GM21825 (cell line): ENCODE measurements around the gene ZBTB2.
"Not testable (repeated sequence)": the region's sequence is repeated elsewhere in the genome, so short reads cannot be mapped to it uniquely, and the experiment has no call there.

Experiments used
- ATAC-seq: cut with Tn5 transposase; IDR thresholded peaks from one replicate; pipeline ENCODE4 v1.9.1; 2021; ENCODE audit warnings: mild to moderate bottlenecking, moderate library complexity; ENCODE audit not compliant: unreplicated experiment

The ZBTB2 gene

DNA sequence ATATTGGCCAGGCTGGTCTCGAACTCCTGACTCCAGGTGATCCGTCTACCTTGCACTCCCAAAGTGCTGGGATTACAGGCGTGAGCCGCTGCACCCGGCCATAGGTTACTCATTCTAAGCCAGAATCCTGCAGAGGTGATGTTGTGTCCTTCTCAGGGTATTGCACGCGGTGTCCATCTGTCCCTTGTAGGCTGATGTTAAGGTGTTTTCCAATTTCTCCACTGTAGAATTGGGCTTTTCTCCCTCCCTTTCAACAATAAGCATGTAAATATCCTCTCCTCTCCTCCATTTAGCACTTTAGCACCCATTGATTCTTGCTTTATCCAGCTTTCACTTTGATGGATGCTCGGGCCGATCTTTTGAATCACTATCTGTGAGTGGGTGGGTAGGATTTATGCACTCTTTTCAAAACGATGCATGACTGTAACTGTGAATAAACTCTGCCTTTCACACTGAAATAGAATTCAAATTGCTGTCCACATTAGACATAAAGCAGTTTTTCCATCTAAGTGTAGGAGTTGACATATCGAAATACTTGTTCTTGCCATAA lies 52.6 kb downstream of the ZBTB2 start:
- no peak for ATAC-seq

DNA sequence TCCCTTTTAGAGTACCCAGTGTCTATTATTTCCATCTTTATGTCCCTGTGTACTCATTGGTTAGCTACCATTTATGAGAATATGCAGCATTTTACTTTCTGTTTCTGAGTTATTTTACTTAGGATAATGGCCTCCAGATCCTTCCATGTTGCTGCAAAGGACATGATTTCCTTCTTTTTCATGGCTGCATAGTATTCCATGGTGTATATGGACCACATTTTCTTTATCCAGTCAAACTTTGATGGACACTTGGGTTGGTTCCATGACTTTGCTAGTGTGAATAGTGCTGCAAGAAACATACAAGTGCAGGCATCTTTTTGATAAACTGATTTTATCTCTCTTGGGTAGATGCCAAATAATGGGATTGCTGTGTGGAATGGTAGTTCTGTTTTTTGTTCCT lies 55.4 kb downstream of the ZBTB2 start:
- no peak for ATAC-seq

DNA sequence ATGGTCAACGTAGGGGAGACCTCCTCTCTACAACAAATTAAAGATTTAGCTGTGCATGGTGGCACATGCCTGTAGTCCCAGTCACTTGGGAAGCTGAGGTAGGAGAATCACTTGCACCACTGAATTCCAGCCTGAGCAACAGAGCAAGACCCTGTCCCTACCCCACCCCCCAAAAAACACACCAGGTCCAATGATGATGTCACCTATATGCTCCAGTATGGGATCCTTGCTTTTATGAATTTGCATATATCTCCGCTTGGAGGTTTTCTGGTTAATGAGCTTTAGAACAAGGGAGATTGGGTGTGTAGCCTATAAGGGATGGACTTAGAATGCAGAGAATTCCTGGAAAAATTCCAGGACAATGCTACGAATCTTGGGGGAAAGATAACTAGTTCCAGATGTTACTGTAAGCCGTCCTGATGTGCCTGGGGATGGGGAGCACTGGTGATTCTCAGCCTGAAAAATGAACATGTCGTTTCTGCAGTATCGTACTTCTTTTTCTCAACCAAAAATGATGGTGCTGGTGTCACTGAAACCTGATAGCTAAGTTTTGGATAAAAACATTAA lies 61.1 kb downstream of the ZBTB2 start:
- ATAC-seq, result no peak

DNA sequence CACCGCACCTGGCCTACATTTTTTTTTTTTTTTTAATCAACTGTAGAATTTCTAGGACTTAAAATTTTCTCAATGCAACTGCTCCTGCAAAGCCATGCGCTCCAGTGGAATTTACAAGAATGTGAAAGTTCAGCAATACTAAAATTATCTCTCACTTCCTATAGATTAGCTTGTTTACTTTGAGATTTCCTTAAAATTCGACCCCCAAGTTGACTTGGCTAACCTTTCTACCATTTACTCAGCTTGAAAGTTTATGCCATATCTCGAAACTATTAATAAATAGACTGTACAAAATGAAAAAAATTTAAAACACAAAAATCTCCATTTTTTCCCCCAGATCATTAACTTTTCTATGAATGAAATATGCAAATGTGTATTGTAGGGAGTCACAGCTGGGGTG lies 64.3 kb downstream of the ZBTB2 start:
- ATAC-seq, result no peak

DNA sequence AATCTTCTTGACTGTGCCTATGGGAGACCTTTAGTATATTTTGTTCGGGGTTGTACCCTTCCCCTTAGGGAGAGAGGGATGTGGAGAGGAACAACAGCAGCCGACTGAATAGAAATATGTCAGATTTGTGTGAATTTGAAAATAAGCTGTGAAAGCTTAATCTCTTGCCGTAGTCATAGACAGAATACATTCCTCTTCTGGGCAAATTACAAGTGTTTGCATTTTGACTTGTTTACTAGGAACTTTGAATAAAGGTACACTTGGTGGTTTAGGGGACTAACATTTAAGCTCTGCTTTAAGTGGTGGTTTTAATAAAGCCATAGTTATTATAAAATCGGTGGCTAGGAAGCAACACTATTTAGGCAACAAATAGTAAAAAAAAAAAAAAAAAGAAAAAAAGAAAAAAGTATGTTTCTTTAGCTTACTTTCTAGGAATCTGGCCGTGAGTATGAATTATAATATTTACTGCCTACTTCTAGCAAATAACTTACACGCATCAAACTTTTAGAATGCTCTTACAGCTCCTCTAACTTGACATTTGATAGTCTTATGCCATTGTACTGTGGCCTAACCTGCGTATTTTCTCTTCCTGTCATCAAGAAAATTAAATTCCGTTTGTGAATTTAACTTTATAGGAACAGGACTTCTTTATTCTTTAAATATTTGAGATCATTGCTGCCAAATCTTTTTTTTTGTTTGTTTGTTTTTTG lies 65.1 kb downstream of the ZBTB2 start:
- no peak for ATAC-seq

- no peak for ATAC-seq
Measured at GRCh38 chr6:151325075-151326050, 66.0 kb downstream of the ZBTB2 start.

- no peak for ATAC-seq
Measured at GRCh38 chr6:151324488-151324825, 66.9 kb downstream of the ZBTB2 start.

DNA sequence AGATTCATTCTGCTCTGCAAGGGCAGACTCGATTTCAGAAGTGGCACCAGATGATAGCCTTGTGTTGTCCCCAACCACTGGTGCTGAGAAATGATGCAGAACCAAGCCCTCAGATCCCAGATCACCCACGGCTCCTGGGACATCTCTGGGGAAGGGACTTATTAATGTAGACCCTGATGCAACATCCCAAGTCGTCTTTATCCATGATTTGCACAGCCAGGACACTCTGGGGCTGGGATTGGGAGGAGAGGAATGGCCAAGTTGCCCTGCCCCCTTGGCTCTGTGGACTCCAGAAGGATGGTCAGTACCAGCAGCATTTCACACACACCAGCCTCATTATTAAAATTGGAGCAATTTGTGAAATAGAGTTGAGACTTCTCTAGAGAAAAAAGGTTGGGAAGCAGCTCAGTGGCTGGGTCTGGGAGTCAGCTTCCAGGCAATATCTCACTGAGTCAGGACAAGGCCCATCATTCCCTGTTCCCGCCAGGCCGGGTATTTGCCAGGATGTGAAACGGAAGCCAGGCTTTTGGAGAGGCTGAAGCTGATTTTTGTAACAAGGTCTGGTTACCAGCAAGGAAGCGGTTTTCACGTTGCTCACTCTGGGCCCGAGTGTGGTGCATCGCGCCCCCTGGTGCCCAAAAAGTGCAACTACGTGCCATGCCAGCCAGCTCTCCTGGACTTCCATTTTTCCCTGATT lies 67.4 kb downstream of the ZBTB2 start:
- ATAC-seq, result no peak

GRCh38 chr6:151322570-151322969 lies 68.8 kb downstream of the ZBTB2 start:
- ATAC-seq, result no peak

DNA sequence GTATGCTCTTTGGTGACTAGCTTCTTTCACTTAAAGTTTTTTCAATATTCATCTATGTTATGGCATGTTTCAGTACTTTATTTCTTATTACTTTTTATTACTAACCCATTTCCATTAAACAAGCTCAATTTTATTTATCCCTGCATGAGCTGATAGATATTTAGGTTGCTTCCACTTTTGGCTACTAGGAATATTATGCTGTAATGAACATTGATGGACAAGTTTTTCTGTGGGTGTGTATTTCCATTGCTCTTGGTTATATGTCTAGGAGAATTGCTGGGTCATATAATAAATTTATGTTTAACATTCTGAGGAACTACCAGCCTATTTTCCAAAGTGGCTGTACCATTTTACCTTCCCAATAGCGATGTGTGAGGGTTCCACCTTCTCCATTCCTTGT lies 69.9 kb downstream of the ZBTB2 start:
- no peak for ATAC-seq

DNA sequence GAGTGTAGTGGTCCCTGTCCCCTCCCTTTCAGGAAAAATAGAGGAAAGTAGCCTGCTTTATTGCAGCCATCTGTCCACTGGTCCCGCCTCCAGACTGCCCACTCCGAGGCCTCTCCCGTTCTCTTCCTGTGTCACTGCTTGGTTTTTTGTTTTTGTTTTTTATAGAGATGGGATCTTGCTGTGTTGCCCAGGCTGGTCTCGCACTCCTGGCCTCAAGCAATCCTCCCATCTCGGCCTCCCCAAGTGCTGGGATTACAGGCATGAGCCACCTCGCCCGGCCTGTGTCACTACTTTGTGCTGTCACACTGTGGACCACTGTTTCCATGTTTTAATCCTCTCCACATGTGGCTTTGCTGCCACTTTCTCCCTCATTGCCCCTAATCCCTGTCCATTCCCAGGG lies 71.2 kb downstream of the ZBTB2 start:
- ATAC-seq, result no peak

DNA sequence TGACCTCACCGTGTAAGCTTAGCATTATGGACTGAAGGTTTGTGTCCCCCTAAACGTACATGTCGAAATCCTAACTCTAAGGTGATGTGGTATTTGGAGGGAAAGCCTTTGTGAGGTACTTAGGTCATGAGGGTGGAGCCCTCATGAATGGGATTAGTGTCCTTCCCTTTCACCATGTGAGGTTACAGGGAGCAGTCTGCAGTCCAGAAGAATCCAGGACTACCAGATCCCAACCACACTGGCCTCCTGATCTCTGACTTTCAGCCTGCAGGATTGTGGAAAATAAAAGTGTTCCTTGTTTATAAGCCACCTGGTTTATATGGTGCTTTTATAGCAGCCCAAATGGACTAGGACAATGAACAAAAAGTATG lies 73.4 kb downstream of the ZBTB2 start:
- no peak for ATAC-seq

DNA sequence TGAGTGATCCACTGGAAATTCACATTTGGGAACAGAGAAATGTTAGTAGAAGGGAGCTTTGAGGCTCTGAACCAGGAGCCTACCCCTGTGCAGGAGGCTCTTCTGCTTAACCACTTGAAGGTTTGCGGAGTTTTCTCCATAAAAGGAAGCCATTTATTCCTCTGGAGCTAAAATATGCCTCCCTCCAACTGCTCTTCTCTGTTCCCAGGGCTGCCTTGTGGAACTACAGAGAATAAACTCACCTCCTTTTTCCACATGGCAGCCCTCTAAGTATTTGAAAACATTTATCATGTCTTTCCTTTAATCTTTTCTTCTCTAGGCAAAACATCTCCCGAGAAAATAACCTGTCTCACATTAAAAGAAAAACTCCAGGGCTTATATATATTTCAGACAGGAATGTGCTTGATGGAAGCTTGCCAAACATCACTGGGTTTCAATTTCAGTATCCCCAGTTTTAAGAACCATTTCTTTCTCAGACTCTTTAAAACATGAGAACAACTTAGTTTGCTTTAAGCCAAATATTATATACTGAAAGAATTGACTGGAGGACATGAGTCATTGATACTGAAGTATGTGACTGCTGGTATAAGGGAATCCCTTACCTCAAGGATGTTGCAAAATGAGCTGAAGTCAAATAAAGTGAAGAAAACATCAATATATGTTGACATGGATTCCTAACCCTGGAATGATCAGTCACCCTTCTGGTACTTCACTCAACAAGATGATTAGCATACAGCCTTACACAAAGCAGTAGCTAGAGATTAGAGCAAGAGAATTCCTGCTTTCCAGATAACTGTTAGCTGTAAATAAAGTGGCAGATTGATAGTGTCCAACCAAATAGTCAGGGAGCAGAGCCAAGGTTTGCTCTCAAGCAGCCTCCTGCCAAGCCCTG lies 74.0 kb downstream of the ZBTB2 start:
- no peak for ATAC-seq

DNA sequence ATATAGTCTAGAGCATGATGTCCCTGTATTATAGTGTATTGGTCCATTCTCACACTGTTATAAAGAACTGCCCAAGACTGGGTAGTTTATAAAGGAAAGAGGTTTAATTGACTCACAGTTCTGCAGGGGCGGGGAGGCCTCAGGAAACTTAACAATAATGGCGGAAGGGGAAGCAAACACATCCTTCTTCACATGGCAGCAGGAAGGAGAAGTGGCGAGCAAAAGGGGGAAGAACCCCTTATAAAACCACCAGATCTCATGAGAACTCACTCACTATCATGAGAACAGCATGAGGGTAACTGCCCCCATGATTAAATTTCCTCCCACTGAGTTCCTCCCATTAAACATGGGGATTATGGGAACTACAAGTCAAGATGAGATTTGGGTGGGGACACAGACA lies 75.7 kb downstream of the ZBTB2 start:
- ATAC-seq, result not testable (repeated sequence)
